ENCODE results near the gene PARD3B.

- no peak for TF ChIP-seq POLR2A (IDR thresholded peaks at IDR 0.05)
- no peak for TF ChIP-seq CTCF (IDR thresholded peaks at IDR 0.05)
These were observed 147.5 kb downstream of the PARD3B start for GRCh38 chr2:204692790-204693189.
